GM23338 (cell line): Measurements from ENCODE around the gene ACP3. TPM values are rescaled to one million over a fixed set of nuclear protein-coding genes. Genes with fewer than 3 reads are reported as not detected.

Source experiments
- ATAC-seq: fragments of 200-7000 bp; cut with Tn5 transposase; 3 replicates; pipeline ENCODE4 v1.9.1; 2020
- DNase-seq: peaks from one replicate; pipeline ENCODE4 v3.0.0-alpha.2; 2015; ENCODE audit warnings: low spot score
- H2AFZ ChIP-seq: fragments of 200-600 bp; sonication (generic); 2 replicates; pipeline ENCODE4 v1.8.0; 2016; ENCODE audit warnings: antibody characterized with exemption, mild to moderate bottlenecking, moderate library complexity
- H3F3A ChIP-seq: fragments of 200-600 bp; sonication (generic); replicated peaks from 2 replicates; pipeline ENCODE4 v1.8.0; 2017; ENCODE audit warnings: antibody characterized with exemption, mixed run types, low read depth
- H3K27ac ChIP-seq: fragments of 200-600 bp; sonication (generic); 2 replicates; pipeline ENCODE4 v1.6.1; 2016; ENCODE audit warnings: low read depth
- H3K27me3 ChIP-seq: fragments of 200-600 bp; sonication (generic); 2 replicates; pipeline ENCODE4 v1.8.0; 2016; ENCODE audit warnings: mild to moderate bottlenecking, mixed run types, moderate library complexity; ENCODE audit not compliant: insufficient read depth
- H3K36me3 ChIP-seq: fragments of 200-600 bp; sonication (generic); 2 replicates; pipeline ENCODE4 v1.8.0; 2016; ENCODE audit warnings: mild to moderate bottlenecking; ENCODE audit not compliant: insufficient read depth
- H3K4me1 ChIP-seq: fragments of 200-600 bp; sonication (generic); 2 replicates; pipeline ENCODE4 v1.8.0; 2016; ENCODE audit warnings: mild to moderate bottlenecking, moderate library complexity; ENCODE audit not compliant: insufficient read depth
- H3K4me2 ChIP-seq: fragments of 200-600 bp; sonication (generic); 2 replicates; pipeline ENCODE4 v1.7.1; 2017; ENCODE audit warnings: mixed run types
- H3K4me3 ChIP-seq: fragments of 200-600 bp; sonication (generic); 2 replicates; pipeline ENCODE4 v1.6.1; 2016; ENCODE audit warnings: mixed run types
- H3K79me2 ChIP-seq: fragments of 200-600 bp; sonication (generic); replicated peaks from 2 replicates; pipeline ENCODE4 v1.8.0; 2017; ENCODE audit warnings: mild to moderate bottlenecking; ENCODE audit not compliant: insufficient read depth
- H3K9me2 ChIP-seq: fragments of 200-600 bp; sonication (generic); 2 replicates; pipeline ENCODE4 v1.8.0; 2017; ENCODE audit not compliant: insufficient read depth
- H4K20me1 ChIP-seq: fragments of 200-600 bp; sonication (generic); replicated peaks from 2 replicates; pipeline ENCODE4 v1.8.0; 2017; ENCODE audit warnings: mild to moderate bottlenecking; ENCODE audit not compliant: insufficient read depth
- H3K27ac Mint-ChIP-seq: 2 replicates; pipeline ENCODE4 v1.8.0; 2020; ENCODE audit warnings: inconsistent platforms, mild to moderate bottlenecking, moderate library complexity, mixed read lengths
- H3K27me3 Mint-ChIP-seq: 3 replicates; pipeline ENCODE4 v1.8.0; 2022; ENCODE audit warnings: low read depth, mild to moderate bottlenecking, moderate library complexity, mixed read lengths, inconsistent platforms; ENCODE audit not compliant: insufficient read depth, poor library complexity
- H3K36me3 Mint-ChIP-seq: 3 replicates; pipeline ENCODE4 v1.8.0; 2021; ENCODE audit warnings: low read depth, mild to moderate bottlenecking, inconsistent platforms, moderate library complexity, mixed read lengths
- H3K4me1 Mint-ChIP-seq: 3 replicates; pipeline ENCODE4 v1.8.0; 2020; ENCODE audit warnings: mild to moderate bottlenecking, inconsistent platforms, mixed read lengths
- H3K4me3 Mint-ChIP-seq: 3 replicates; pipeline ENCODE4 v1.8.0; 2021; ENCODE audit warnings: moderate library complexity, mild to moderate bottlenecking, inconsistent platforms, mixed read lengths
- H3K9me3 Mint-ChIP-seq: 3 replicates; pipeline ENCODE4 v1.8.0; 2020; ENCODE audit warnings: moderate library complexity, mild to moderate bottlenecking, inconsistent platforms, mixed read lengths
- ETS1 ChIP-seq: IDR thresholded peaks from 2 replicates; pipeline ENCODE4 v1.6.1; 2016; ENCODE audit warnings: antibody characterized with exemption
- EZH2phosphoT487 ChIP-seq: fragments of 200-600 bp; sonication (generic); IDR thresholded peaks from one replicate; pipeline ENCODE4 v1.8.1; 2018; ENCODE audit warnings: antibody characterized with exemption; ENCODE audit not compliant: unreplicated experiment
- JUNB ChIP-seq: IDR thresholded peaks from one replicate; pipeline ENCODE4 v1.6.1; 2016; ENCODE audit warnings: antibody characterized with exemption; ENCODE audit not compliant: unreplicated experiment
- POLR2AphosphoS5 ChIP-seq: IDR thresholded peaks from 2 replicates; pipeline ENCODE4 v1.6.1; 2016; ENCODE audit warnings: antibody characterized with exemption, low read depth
- REST ChIP-seq: IDR thresholded peaks from one replicate; pipeline ENCODE4 v1.6.1; 2018; ENCODE audit warnings: antibody characterized with exemption; ENCODE audit not compliant: unreplicated experiment
- polyA plus RNA-seq: library from polyadenylated mRNA; unstranded; fragments of >200 nt; fragmentation: Nextera tagmentation; extraction: Ambion mirVana; gene quantifications from 2 replicates; pipeline ENCODE4 v1.2.1, GENCODE V29; 2016
- total RNA-seq: library from RNA; depleted of rRNA; stranded (reverse); fragments of >200 nt; shearing (Covaris generic); gene quantifications from 2 replicates; pipeline ENCODE4 v1.2.3, GENCODE V29; 2014

ACP3 gene
- total and polyA plus RNA-seq, 2 experiments from 2014 or later = 1.1 to 3.5 TPM

- H3K4me3 Mint-ChIP-seq = no peak overlapping the region
Observed at GRCh38 chr3:132332082-132332481, 14.9 kb downstream of the ACP3 start.

GRCh38 chr3:132332508-132332907 lies 15.3 kb downstream of the ACP3 start:
- H3K36me3 Mint-ChIP-seq = no peaks in the 10 kb centered on the region
- Histone ChIP-seq H3K79me2 (no peaks in the 10 kb centered on the region), H3K36me3 (no peaks in the 10 kb centered on the region), H3K27ac (no peak overlapping the region), H3F3A (no peaks in the 10 kb centered on the region), H3K27me3 (no peaks in the 10 kb centered on the region), H2AFZ (peak overlapping the region; percentile 47; the same call in 1 of the 2 replicates), H3K4me1 (no peaks in the 10 kb centered on the region), H3K4me2 (no peak overlapping the region), H3K4me3 (no peak overlapping the region), H4K20me1 (no peaks in the 10 kb centered on the region), H3K9me2 (no peaks in the 10 kb centered on the region)
- H3K9me3 Mint-ChIP-seq = no peaks in the 10 kb centered on the region
- no peak overlapping the region for H3K4me3 Mint-ChIP-seq
- peaks cover 2% of the 10 kb centered on the region; the same call in 2 of the 3 replicates for H3K4me1 Mint-ChIP-seq
- TF ChIP-seq JUNB = no peak
- no peak for TF ChIP-seq REST
- no peak for TF ChIP-seq POLR2AphosphoS5
- H3K27me3 Mint-ChIP-seq = no peaks in the 10 kb centered on the region
- DNase-seq (no peak), ATAC-seq (no peak)
- H3K27ac Mint-ChIP-seq = no peak overlapping the region

More at GRCh38 chr3:132332082-132332481, 14.9 kb downstream of the ACP3 start:
- Histone ChIP-seq H3F3A (no peaks in the 10 kb centered on the region), H4K20me1 (no peaks in the 10 kb centered on the region), H2AFZ (peak overlapping the region; percentile 47; the same call in 1 of the 2 replicates), H3K9me2 (no peaks in the 10 kb centered on the region), H3K27ac (no peak overlapping the region), H3K79me2 (no peaks in the 10 kb centered on the region), H3K4me3 (no peak overlapping the region), H3K4me1 (no peaks in the 10 kb centered on the region), H3K36me3 (no peaks in the 10 kb centered on the region), H3K4me2 (no peak overlapping the region), H3K27me3 (no peaks in the 10 kb centered on the region)
- Mint-ChIP-seq H3K27me3 (no peaks in the 10 kb centered on the region), H3K27ac (no peak overlapping the region), H3K9me3 (no peaks in the 10 kb centered on the region), H3K36me3 (no peaks in the 10 kb centered on the region), H3K4me1 (no peaks in the 10 kb centered on the region)
- no peak for TF ChIP-seq JUNB
- no peak for TF ChIP-seq REST
- TF ChIP-seq POLR2AphosphoS5 = no peak
- no peak for TF ChIP-seq ETS1
- TF ChIP-seq EZH2phosphoT487 = no peak
- DNase-seq = no peak
- no peak for ATAC-seq
